ENCODE measurements around the gene HDAC4. TPM values are rescaled to one million over a fixed set of nuclear protein-coding genes. Genes with fewer than 3 reads are reported as not detected.

HDAC4 gene
- total RNA-seq, 1 experiment from 2014 or later: 44.4 TPM

- TF ChIP-seq ATF1 (CRISPR knock-in tag; IDR thresholded peaks at IDR 0.05): no peak
Measured at GRCh38 chr2:239378021-239378917, 22.6 kb downstream of the HDAC4 start (continued).

DNA sequence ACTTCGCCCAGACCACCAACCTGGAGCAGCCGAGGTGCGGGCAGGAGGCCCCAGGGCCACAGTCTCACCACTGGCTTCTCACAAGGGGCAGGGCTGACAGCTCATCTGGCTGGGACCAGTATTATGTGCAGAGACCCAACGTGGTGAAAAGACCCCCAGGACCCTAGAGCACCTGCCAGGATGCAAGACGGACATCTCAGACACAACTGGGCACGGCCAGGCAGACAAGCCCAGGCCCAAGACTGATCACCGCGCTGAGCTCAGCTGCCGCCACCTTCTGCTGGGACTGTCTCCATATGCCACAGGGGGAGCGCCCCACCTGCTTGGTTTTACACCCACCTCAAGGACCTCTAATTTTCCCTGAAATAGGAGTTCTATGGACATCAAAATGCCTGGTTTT lies 23.2 kb downstream of the HDAC4 start:
- Mint-ChIP-seq H3K36me3 (no peaks in the 10 kb centered on the region), H3K27ac (no peak overlapping the region), H3K27me3 (ENCODE audit: low read depth) (no peaks in the 10 kb centered on the region), H3K4me1 (peaks cover 33% of the 10 kb centered on the region), H3K4me3 (no peak overlapping the region), H3K9me3 (no peaks in the 10 kb centered on the region)
- TF ChIP-seq ZNF219 (CRISPR knock-in tag; IDR thresholded peaks at IDR 0.05; ENCODE audit: borderline replicate concordance) (no peak), FOXP1 (CRISPR knock-in tag; IDR thresholded peaks at IDR 0.05; ENCODE audit: borderline replicate concordance) (no peak), ERG (CRISPR knock-in tag; IDR thresholded peaks at IDR 0.05) (no peak), SMAD3 (CRISPR knock-in tag; IDR thresholded peaks at IDR 0.05; ENCODE audit: borderline replicate concordance) (no peak), SOX15 (CRISPR knock-in tag; IDR thresholded peaks at IDR 0.05) (no peak), KAT7 (CRISPR knock-in tag; IDR thresholded peaks at IDR 0.05; ENCODE audit: borderline replicate concordance) (no peak)
- TF ChIP-seq, protein P1, sequence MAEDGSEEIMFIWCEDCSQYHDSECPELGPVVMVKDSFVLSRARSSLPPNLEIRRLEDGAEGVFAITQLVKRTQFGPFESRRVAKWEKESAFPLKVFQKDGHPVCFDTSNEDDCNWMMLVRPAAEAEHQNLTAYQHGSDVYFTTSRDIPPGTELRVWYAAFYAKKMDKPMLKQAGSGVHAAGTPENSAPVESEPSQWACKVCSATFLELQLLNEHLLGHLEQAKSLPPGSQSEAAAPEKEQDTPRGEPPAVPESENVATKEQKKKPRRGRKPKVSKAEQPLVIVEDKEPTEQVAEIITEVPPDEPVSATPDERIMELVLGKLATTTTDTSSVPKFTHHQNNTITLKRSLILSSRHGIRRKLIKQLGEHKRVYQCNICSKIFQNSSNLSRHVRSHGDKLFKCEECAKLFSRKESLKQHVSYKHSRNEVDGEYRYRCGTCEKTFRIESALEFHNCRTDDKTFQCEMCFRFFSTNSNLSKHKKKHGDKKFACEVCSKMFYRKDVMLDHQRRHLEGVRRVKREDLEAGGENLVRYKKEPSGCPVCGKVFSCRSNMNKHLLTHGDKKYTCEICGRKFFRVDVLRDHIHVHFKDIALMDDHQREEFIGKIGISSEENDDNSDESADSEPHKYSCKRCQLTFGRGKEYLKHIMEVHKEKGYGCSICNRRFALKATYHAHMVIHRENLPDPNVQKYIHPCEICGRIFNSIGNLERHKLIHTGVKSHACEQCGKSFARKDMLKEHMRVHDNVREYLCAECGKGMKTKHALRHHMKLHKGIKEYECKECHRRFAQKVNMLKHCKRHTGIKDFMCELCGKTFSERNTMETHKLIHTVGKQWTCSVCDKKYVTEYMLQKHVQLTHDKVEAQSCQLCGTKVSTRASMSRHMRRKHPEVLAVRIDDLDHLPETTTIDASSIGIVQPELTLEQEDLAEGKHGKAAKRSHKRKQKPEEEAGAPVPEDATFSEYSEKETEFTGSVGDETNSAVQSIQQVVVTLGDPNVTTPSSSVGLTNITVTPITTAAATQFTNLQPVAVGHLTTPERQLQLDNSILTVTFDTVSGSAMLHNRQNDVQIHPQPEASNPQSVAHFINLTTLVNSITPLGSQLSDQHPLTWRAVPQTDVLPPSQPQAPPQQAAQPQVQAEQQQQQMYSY (CRISPR knock-in tag; IDR thresholded peaks at IDR 0.05): no peak
- ATAC-seq (no peak), DNase-seq (ENCODE audit: low spot score) (no peak)
- CTCF ChIA-PET: no interaction called here
- POLR2A ChIA-PET: no interaction called here

DNA sequence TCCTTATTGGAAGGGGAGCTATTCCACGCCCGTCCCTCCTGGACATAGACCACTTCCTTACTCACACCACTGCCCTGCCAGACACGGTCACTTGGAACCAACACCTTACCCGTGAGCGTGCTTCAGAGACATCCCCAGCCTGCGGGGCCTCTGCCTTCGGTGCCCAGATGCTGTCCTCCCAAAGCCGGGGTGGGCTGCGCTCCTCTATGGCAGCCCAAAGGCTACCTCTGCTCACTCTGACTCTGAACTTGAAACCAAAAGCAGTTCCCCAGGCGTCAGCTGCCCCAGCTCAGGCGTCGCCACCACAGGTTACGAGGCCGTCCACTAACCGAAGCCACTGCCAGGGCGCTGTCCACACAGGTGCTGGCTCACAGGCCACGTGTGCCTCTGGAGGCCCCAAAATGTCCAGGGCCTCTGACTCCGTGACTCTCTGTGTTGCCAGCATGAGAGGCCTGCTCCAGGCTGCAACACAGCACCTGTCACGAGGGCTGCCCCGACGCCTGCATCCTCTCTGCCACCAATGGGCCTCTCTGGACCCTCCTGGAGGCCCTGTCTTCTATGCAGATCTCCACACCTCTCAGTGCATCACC lies 23.8 kb downstream of the HDAC4 start:
- CTCF ChIA-PET: no interaction called here
- H3K4me3 Mint-ChIP-seq: no peak overlapping the region

More for the DNA sequence above, 23.8 kb downstream of the HDAC4 start:
- Mint-ChIP-seq H3K27me3 (ENCODE audit: low read depth) (no peaks in the 10 kb centered on the region), H3K4me1 (peaks cover 27% of the 10 kb centered on the region), H3K36me3 (no peaks in the 10 kb centered on the region), H3K27ac (no peak overlapping the region), H3K9me3 (no peaks in the 10 kb centered on the region)
- TF ChIP-seq E2F4 (CRISPR knock-in tag; IDR thresholded peaks at IDR 0.05; ENCODE audit: borderline replicate concordance, low read depth) (no peak), ZNF671 (CRISPR knock-in tag; IDR thresholded peaks at IDR 0.05) (no peak), CBFB (CRISPR knock-in tag; IDR thresholded peaks at IDR 0.05; ENCODE audit: low read depth) (no peak), MYBL2 (CRISPR knock-in tag; IDR thresholded peaks at IDR 0.05) (no peak), USF2 (CRISPR knock-in tag; IDR thresholded peaks at IDR 0.05) (no peak), ATF1 (CRISPR knock-in tag; IDR thresholded peaks at IDR 0.05) (no peak)
- ATAC-seq (no peak), DNase-seq (ENCODE audit: low spot score) (no peak)
- POLR2A ChIA-PET: no interaction called here

All from WTC11 (cell line).